Measurements from ENCODE around the gene FSTL3.
"Not testable (repeated sequence)": the region's sequence is repeated elsewhere in the genome, so short reads cannot be mapped to it uniquely, and the experiment has no call there.

FSTL3 gene

GRCh38 chr19:662207-662961 is 13.8 kb upstream of the FSTL3 start:
- peak; percentile 61 for DNase-seq

- DNase-seq: peak; percentile 91
Observed at GRCh38 chr19:662962-663681, 13.1 kb upstream of the FSTL3 start, which contains the start of gene RNF126. Gene RNF126, minus strand, starts transcription at chr19:663214. Its CDS starts 93 bp downstream, at chr19:663121.

DNA sequence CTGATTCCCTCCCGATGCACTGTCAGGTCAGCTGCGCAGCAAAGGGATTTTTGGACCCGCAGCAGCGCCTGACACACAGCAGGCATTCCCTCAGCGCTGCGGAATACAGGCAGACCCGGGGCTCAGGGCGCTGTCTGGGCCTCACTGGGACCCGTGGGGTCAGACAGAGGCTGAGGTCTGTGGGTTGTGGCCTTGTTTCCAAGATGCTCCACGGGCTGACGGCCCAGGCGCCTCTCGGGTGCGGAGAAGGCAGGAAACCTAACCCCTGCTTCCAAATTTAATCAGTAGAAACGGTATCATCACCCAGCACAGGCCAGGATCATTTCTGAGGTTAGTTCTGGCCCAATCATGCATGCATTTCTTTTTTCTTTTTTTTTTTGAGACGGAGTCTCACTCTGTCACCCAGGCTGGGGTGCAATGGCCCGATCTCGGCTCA is 12.5 kb upstream of the FSTL3 start:
- no peak for DNase-seq

GRCh38 chr19:664913-665443 is 11.2 kb upstream of the FSTL3 start:
- DNase-seq: peak; percentile 80

GRCh38 chr19:666985-667573 is 9.1 kb upstream of the FSTL3 start:
- DNase-seq: not testable (repeated sequence)

- DNase-seq: not testable (repeated sequence)
Observed at GRCh38 chr19:668675-669434, 7.3 kb upstream of the FSTL3 start.

DNA sequence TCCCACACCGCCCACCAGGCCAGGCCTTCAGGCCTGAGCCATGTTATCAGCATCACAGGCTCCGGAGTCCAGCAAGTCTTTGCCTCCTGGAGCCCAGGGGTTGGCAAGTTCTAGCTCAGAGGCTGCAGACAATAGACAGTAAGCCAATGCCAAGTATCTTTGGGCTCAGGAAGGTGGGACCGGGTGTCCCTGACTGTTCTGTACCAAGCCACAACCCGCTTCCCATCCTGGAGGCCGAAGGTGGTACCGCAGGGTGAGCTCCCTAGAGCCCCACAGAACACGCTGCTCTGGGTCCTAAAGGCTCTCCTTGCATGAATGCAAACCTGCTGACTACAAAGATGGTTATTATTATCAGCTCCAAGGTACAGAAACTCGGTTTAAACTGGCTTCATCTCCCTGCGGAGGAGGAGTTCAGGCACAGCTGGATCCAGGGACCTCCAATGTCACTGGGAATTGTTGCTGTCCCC is 5.5 kb upstream of the FSTL3 start:
- DNase-seq: no peak

DNA sequence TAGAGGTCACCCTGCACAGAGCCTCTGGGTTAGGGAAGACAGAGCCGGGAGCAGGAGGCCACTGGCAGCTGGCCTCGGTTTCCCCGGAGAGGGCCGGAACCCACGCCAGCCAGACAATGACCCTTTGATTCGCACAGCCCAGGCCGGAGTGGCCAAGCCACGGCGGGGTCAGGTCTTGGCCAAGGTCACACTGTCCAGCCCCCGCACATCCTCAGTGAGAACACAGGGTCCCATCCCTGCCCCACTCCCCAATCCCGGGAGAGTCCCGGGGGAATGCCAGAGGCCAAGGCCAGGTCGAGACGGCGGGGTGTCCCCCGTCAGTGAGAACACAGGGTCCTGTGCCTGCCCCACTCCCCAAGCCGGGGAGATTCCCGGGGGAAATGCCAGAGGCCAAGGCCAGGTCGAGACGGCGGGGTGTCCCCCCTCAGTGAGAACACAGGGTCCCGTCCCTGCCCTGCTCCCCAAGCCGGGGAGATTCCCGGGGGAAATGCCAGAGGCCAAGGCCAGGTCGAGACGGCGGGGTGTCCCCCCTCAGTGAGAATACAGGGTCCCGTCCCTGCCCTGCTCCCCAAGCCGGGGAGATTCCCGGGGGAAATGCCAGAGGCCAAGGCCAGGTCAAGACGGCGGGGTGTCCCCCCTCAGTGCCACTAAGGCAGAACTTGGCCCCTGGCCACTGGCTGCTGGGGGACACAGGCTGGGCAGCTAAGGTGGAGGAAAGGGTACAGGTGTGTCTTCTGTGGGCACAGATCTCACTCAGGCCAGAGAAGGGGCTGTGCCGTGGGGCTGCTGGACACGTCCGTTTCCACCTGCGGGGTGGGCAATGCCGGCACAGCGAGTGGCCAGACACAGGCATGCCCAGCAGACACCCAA is 1.7 kb upstream of the FSTL3 start:
- no peak for DNase-seq

- no peak for DNase-seq
Observed at GRCh38 chr19:676007-676338, 219 bp upstream of the FSTL3 start.

GRCh38 chr19:677201-677600 is 1.0 kb downstream of the FSTL3 start:
- DNase-seq: no peak

GRCh38 chr19:677601-678436 is 1.6 kb downstream of the FSTL3 start:
- no peak for DNase-seq

DNA sequence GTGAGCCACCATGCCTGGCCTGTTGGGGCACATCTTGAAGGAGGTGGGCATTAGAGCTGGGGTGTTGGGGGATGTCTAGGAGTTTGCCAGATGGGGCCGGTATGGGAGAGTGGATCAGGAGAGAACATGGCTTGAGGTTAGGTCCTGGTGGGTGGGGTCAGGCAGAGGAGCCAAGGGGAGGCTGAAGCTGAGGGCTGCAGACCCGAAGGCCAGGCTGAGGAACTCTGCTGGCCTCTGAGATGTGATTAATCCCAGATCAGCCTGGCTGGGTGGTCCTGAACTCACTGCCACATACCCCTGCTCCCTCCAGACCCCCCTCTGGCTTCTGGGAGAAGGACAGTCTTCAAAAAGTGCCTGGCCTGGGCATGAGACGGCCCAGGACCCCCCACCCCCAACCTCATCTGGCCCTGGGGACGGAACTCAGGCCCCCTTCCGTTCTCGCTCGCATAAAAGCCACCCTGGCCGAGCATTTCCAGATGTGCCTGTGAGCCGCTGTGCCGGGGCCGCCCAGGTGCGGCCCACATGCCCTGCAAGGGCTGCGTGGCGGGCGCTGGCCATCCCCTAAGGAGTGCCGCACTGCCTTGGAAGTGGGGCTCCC is 2.7 kb downstream of the FSTL3 start:
- DNase-seq: no peak

DNA sequence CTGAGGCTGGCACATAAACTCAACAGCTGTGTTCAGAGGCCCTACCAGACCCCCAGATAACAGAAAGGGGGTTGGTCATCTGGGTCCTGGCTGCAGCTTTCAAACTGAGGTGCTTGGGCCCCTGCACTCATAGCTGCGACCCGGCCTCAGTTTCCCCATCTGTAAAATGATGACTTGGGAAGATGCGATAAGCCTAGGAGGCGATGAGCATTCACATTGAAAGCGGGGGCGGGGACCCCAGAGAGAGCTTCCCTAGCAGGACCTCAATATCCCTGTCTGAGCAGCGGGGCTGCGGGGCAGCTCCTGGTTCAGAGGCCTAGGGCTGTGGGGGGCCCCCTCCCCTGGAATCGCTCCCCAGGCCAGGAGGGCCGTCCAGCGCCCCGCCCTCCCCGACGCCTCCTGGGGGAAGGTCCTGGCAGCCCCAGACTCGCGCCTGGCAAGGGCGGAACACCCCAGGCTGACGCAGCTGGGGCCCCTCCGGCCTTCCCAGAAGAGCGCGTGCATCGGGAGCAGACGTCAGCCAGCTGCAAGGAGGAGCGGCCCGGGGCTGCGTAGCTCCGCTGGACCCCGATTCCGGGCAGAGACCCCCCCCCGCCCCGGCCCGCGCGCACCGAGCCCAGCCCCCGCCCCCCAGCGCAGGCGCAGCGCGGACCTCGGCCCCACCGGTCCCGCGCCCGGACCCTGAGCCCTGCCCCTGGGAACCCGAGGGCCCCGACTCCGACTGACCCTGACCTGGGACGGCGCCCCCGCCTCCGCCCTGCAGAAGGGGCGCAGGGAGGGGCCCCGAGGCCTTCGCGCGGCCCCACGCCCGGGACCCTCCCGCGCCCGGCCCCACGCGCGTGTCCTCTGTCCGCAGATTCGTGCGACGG is 3.5 kb downstream of the FSTL3 start:
- DNase-seq: peak; percentile 56

GRCh38 chr19:680287-681028 is 4.3 kb downstream of the FSTL3 start:
- peak; percentile 100 for DNase-seq

DNA sequence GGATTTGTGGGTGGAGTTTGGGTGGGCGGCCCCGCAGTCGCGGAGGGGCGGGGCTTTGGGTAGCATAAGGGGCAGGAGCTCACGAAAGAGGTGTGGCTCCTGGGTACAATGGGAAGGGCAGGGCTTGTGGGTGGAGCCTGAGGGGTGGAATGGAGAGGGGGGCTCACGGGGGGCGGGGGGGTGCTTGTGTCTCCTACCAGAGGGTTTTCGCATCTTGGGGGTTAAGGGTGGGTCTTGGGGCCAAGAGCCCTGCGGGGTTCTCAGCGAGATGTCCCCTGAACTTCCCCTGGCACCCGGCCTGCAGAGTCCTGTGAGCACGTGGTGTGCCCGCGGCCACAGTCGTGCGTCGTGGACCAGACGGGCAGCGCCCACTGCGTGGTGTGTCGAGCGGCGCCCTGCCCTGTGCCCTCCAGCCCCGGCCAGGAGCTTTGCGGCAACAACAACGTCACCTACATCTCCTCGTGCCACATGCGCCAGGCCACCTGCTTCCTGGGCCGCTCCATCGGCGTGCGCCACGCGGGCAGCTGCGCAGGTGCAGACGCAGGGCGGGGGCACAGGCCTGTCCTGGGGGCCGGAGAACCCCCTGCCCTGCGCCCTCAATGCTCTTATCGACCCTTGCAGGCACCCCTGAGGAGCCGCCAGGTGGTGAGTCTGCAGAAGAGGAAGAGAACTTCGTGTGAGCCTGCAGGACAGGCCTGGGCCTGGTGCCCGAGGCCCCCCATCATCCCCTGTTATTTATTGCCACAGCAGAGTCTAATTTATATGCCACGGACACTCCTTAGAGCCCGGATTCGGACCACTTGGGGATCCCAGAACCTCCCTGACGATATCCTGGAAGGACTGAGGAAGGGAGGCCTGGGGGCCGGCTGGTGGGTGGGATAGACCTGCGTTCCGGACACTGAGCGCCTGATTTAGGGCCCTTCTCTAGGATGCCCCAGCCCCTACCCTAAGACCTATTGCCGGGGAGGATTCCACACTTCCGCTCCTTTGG is 5.1 kb downstream of the FSTL3 start:
- DNase-seq: peak; percentile 93

GRCh38 chr19:682678-683320 is 6.6 kb downstream of the FSTL3 start:
- no peak for DNase-seq

DNA sequence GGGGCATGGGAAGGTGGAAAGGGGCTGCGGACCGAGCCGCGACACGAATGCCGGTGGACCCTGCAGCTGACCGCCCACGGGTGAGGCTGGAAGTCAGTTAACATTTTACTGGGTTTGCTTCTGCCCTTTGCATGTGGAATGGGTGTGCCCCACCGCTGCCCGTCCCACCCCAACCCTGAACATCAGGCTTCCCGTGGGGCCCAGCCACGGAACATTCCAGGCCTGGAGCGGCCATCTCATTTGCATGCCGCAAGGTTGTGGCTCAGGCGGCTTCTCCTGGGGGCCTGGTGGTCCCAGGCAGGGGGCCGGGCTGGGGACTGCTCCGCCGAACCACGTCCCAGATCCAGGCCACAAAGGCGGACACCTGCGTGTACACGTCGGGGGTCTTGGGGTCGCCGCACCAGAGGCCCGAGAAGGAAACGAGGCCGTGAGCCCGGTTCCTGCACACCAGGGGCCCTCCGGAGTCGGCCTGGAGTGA is 9.3 kb downstream of the FSTL3 start:
- DNase-seq: no peak
